ENCODE results near the gene SEC24D.

Gene SEC24D

DNA sequence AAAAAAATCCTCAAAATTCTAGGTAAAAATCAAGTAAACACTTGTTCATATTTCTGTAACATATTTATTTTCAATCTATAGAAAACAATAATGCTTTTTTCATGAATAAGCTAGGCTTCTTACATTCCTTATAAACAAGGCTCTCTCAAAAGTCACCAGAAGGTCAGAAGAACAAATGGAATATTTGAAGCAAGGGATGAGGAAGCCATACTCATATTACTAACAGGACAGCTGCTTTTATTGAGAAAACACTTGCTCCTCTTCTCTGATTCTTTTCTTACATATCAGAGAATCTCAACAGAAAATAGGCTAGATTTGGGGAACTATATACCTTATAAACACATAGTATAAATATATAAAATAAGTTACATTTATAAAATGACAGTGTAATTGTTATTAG, 82.8 kb downstream of the SEC24D start:
- no peak for TF ChIP-seq CTCF (conservative IDR thresholded peaks at IDR 0.05; ENCODE audit: low read depth)
- ChIA-PET CTCF (interaction anchor here (0.6 kb wide), 1 partner anchor 172 kb away, joined by 3 read pairs; no protein-coding TSS in a partner anchor), POLR2A (ENCODE audit: low non-redundant PET) (no interaction called here)
- no peak for DNase-seq (ENCODE audit: low spot score)
- no peak overlapping the region for H3K27ac ChIP-seq

DNA sequence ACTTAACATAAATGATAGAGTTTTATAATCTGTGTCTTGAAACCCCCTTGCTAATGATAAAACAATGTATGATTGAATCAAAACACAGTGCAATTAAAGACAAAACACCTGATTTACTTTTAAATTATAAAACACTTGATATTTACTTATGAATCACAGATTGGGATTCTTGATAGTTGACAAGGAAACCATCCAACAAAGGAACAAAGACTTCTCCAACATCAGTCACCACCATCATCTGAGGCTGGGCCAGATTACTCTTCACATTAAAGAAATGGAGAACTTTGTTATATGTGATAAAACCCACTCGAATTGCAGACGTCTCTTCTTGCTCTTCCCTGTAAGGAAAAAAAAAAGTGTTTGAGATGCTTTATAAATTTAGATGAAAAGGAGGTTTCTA, 83.4 kb downstream of the SEC24D start:
- ChIA-PET CTCF (no interaction called here), POLR2A (ENCODE audit: low non-redundant PET) (no interaction called here)
- no peak overlapping the region for H3K27ac ChIP-seq
- no peak for DNase-seq (ENCODE audit: low spot score)
- no peak for TF ChIP-seq CTCF (conservative IDR thresholded peaks at IDR 0.05; ENCODE audit: low read depth)

- no peak for DNase-seq (ENCODE audit: low spot score)
- TF ChIP-seq CTCF (conservative IDR thresholded peaks at IDR 0.05; ENCODE audit: low read depth) = no peak
- ChIA-PET CTCF (no interaction called here), POLR2A (ENCODE audit: low non-redundant PET) (no interaction called here)
- no peak overlapping the region for H3K27ac ChIP-seq
These were observed 84.2 kb downstream of the SEC24D start for GRCh38 chr4:118751629-118752323.

DNA sequence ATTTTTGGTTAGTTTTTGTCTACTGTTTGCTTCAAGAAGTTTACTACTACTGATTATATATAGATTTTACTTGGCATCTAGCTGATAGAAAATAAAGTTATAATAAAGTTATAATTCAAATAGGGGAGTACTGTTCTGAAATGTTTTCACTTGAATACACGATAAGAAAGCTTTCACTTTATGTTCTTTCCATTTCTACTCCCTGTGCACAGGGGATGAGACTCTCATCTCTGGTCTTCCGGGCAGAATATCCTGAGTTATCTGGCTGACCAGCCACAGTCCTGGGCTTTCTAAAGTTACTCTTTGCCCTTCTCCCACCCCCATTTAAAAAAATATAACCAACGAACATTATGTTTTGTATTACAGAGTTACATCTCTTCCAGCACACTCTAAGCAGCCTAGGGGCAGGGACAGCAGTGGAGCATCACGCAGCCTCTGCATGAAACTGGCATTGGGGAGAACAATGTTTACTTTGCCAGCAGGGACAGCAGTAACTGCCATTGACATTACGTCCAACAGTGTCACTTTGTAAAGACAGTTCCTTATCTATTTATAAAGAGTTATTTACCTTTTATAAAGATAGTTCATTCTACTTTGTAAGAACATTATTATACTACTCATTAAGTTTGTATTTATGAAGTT, 86.5 kb downstream of the SEC24D start:
- TF ChIP-seq CTCF (conservative IDR thresholded peaks at IDR 0.05; ENCODE audit: low read depth) = no peak
- POLR2A ChIA-PET (ENCODE audit: low non-redundant PET) = no interaction called here
- CTCF ChIA-PET = no interaction called here
- no peak for DNase-seq (ENCODE audit: low spot score)
- H3K27ac ChIP-seq = no peak overlapping the region

DNA sequence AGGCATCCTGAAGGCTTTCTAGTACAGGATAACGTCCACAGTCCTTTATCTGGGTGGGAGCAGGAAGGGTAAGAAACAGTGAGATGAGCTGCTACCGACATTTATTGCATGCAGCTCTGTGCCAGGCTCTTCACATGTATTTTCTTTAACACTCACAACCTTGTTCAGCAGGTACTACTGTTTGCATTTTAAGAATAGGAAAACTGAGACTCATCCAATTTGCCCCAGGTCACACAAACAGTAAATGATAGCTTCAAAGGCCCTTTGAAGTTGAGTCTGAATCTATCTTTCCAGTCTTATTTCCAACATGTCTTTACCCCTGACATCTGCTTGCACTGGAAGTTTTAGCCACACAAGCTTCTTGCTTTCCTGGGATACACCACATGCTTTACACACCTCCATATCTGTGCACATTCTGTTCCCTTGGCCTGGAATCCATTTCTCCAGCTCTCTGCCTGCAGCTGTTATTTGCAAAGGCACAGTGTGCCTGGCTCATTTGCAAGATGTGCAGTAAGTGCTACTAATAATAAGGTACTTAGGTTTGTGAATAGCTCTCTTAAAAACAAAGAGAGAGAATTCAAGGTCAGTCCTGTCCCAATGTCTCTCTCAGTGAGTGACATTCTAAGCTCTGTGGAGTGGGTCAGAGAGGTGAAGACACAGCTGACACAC, 89.5 kb downstream of the SEC24D start:
- ChIA-PET POLR2A (ENCODE audit: low non-redundant PET) (no interaction called here), CTCF (interaction anchor here (0.6 kb wide), 1 partner anchor 181 kb away, joined by 4 read pairs; no protein-coding TSS in a partner anchor)
- no peak for DNase-seq (ENCODE audit: low spot score)
- no peak for TF ChIP-seq CTCF (conservative IDR thresholded peaks at IDR 0.05; ENCODE audit: low read depth)
- no peak overlapping the region for H3K27ac ChIP-seq

DNA sequence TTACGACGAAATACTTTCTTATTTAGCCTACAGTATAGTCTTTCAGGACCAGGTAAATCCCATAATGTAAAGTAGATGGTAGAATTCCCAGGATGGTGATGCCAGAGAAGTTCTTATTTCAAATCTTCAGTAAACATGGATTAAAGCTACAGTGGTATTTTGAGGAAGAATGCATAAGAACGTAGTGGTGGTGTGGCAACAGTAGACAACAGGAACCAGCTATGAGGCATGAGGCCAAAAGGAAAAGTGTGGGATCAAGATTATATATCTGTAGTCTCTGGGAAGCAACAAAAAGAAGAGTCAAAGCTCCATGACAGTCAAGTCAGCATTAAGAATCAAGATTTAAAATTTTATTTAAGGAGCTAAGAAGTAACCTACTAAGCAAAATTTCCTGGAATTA, 90.6 kb downstream of the SEC24D start:
- no peak for DNase-seq (ENCODE audit: low spot score)
- ChIA-PET CTCF (interaction anchor here (0.7 to 1.1 kb wide), 2 partner anchors 11 to 140 kb away, joined by 3 to 5 read pairs; no protein-coding TSS in a partner anchor), POLR2A (ENCODE audit: low non-redundant PET) (interaction anchor here (0.6 kb wide), 1 partner anchor 250 kb away, joined by 4 read pairs; no protein-coding TSS in a partner anchor)
- TF ChIP-seq CTCF (conservative IDR thresholded peaks at IDR 0.05; ENCODE audit: low read depth) = no peak
- no peak overlapping the region for H3K27ac ChIP-seq
